HG02943 (cell line): ENCODE results near the gene GRIA4.
"Not testable (repeated sequence)": the region's sequence is repeated elsewhere in the genome, so short reads cannot be mapped to it uniquely, and the experiment has no call there.

ENCODE experiments used
- ATAC-seq: cut with Tn5 transposase; IDR thresholded peaks from one replicate; pipeline ENCODE4 v1.9.1; 2021; ENCODE audit warnings: mild to moderate bottlenecking, low read depth, moderate library complexity; ENCODE audit not compliant: unreplicated experiment

Gene GRIA4

DNA sequence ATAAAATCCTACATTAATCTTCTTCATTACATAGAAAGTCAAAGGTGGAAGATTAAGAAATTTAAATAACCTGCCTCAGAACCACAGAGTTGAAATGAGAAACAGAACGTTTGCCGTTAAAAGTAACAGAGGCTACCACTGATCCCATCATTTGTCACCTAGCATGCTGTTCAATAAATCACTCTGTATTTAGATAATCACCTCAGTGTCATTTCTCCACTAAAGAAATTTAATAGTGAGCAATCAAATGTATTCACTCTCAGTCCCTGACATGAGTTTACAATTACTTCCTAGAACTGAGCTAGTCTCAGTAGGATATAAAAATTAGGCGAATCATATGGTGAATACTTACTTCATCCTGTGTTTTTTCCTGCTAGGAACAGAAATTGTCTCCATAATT is 242.5 kb downstream of the GRIA4 start:
- no peak for ATAC-seq

DNA sequence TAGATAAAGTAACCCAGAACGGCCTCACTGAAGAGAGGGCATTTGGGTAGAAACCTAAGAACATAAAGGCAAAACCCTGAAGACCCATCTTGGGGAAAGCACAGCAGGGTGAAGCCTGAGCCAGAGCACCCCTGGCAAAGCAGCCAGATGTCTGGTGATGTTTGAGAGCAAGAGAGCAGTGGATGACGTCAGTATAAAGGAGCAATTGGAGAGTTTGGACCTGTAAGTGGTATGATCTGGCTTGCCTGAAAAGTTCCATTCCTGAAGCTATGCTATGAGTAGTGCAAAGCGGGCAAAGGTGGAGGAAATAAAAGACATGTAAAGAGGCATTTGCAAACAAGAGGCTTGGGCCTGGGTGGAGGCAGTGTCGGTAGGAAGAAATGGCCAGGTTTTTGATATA is 244.4 kb downstream of the GRIA4 start:
- ATAC-seq = no peak

DNA sequence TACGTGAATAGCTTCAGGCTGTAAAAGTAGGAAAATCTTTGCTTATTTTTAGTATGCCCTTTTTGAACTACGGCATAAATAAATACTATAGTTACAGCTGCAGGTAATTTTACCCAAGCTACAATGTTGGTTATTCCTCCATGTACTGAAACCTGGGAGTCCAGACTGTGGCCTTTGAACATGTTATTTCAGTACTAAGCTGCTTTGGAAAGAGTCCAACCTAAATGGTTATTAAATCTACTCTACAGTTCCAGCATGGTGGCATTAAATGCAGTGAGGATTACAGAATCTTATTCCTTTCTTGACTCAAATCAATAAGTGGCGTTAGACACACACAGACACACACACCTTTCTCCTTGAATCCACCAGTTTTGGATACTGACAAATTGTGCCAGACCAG is 247.1 kb downstream of the GRIA4 start:
- ATAC-seq = no peak

DNA sequence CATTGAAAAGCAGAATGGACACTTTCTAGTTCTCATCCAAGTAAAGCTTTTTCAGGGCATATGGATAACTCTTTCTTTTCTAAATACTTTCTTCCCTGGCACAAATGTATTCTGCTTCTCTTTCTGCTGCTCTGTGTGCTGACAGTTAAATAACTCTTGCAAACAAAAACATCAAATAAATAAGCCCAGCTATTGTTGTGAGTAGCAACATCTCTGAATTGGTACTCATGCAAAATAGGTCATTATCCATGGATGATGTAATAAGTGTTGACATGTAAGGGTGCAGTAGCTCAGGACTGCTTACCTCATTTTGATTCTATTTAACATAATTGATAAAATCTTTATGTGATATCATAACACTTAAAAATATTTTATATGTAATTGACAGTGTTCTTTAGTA is 247.9 kb downstream of the GRIA4 start:
- no peak for ATAC-seq

DNA sequence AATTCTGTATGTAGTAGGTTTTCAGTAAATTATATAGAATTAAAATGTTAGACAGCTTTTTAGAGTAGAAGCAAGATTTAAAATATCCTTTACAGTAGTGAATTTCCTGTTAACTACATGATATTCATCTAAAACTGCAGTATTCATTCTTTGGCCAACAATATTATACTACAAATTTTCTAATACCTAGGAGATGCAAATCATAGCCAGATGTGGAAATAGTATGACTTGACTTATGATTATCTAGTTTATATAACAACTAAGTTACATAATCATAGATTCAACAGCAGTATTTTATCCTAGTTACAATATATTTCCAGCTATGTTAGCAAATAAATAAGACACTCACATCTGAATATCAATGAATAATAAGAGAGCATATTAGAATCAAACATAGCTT is 249.0 kb downstream of the GRIA4 start:
- ATAC-seq = no peak

DNA sequence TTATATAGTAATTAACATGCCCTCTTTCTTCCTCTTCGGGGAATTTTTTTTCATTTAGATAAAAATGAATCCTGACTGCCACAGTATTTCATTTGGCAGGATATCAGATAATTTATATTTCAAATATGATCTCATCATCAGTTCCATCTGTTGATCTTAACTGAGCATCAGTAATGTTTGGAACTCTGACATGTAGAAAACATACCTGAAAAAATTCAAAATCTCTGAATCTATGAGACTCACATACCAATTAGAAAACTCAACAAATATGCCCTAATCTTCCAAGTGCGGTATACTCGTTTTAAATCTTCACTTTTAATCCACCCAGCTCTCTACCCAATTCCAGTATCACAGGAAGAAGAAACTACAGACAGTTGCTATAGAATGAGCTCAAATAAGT is 250.2 kb downstream of the GRIA4 start:
- ATAC-seq = no peak

DNA sequence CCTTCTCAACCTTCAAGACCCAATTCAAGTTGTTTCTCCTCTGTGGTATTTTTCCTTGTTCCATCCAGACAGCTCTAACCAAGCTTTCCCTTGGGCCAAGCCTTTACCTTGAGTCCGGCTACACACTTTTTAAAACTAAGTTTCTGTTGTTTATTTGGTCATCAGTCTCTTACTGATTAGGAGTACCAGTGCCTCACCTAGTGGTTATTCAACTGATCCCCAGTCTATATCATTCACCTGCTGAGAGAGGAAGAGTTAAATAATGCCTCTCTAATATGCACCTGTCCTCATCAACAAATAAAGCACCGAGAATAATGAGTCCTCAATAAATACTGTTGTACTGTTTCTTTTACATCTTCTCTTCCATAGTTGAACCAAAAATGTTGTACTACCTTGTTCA is 251.4 kb downstream of the GRIA4 start:
- no peak for ATAC-seq

DNA sequence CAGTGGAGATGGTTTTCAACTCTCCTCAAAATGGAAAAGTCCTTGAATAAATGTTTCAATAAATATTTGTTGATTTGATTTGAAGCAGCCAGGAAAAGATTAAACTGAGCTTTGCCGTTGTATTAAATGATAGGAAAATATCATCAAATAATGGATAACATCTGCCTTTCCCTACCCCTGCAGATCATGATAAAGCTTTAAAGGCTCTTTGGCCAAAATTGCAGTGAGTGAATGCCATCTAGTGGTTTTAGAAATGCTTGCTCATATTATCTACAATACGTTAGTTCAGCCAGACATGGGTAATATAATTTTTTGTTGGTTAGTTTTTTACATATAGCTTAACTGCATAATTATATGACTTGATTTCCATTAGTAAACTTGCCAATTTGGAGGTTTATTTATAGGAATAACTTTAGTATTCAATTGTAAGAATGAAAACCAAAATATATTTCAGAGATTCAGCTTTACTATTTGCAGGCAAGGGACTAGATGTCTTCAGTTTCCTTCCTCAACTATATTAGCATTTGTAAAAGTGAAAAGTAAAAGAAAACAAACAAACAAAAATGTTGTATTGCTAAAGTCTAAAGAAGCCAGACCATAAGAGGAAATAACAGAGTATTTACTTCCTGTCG is 253.0 kb downstream of the GRIA4 start:
- ATAC-seq = no peak

DNA sequence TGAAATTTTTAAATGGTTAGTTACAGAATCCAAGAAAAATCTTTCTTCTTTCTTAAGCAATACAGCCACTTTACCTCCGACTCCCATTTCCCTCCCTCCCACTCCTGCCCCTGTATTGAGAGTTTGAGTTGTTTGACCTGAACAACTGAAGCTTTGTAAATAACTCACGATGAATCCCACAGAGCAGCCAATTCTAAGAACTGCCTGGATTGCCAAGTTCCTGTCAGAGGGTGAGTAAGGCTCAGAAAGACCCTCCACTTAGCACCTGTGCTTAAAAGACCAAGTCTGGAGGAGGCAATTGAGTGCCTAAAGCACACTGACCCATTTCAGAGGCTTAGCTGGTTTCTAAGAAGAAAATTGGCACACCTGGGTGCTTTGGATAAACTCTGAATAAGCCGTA is 253.7 kb downstream of the GRIA4 start:
- ATAC-seq = no peak

DNA sequence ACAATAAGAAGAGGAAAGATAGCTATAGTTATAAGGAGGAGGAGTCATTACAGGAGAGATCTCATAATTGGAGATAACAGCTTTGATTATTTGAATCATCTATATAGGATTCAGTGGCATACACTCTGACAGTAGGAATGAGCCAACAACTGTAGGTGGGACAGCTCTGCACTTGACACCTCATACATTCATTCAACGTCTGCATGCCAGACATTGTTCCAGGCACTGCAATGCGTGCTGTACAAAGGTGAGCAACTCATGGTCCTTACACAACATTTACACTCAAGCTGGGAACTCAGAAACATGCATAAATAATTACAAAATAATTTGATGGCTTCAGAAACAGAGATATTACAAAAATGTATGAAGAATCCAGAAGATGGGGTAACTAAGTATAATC is 257.9 kb downstream of the GRIA4 start:
- ATAC-seq = no peak

DNA sequence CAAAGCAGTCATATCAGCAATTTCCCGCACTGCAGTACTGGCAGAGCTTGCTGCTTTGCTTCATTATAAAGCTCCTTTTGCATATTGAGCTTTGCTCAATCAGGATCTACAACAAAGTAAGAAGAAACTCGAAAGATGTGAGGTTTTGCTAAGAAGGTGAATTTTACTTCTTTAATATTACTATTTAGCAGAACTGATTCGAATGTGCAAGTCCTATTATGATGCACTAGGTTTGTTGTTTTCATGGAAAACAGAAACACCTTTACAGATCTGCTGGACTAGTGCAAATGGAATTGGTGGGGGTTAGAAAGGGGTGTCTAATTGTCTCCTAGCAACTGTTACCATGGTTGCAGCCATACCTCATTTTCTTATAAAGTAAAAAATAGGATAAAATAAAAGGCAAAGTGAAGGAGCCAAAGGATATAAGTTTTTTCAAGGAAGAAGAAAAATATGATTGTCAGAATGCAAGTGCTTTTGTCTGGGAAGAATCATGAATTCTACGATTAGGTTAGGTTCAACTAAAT is 259.0 kb downstream of the GRIA4 start:
- no peak for ATAC-seq

DNA sequence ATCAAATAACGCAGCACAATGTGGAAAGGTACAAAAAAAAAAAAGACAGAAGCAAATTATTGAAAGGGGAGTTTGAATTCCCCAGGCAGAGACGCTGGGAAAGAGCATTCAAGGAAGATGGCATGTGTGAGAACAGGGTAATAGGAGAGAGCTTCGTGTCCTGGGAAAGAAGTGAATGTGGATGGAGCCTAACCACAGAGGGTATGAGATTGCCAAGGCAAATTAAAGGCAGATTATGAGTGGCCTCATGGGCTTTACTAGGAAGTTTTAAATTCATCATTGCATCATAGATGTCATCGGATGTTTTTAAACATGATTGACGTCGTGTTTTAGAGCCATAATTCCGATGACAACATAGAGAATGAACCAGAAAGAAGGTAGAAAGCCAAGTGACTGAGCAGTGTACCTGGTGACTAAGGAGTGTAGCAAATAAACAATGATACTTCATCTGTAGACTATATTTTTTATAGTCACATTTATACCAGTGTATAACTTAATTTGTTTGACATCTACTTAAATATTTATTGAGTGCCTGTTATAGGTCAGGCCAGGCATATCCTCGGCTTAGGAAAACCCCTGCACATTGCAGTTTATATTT is 260.7 kb downstream of the GRIA4 start:
- no peak for ATAC-seq

DNA sequence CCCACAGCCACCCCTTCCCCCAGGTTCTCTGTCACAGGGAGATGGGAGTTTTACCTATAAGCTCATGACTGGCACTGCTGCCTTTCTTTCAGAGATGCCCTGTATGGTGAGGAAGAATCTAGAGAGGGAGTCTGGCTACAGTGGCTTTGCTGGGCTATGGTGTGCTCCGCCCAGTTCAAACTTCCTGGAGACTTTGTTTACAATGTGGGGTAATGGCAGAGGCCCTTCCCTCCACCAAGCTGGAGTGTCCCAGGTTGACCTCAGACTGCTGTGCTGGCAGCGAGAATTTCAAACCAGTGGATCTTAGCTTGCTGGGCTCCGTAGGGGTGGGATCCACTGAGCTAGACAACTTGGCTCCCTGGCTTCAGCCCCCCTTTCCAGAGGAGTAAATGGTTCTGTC is 268.6 kb downstream of the GRIA4 start:
- no peak for ATAC-seq

DNA sequence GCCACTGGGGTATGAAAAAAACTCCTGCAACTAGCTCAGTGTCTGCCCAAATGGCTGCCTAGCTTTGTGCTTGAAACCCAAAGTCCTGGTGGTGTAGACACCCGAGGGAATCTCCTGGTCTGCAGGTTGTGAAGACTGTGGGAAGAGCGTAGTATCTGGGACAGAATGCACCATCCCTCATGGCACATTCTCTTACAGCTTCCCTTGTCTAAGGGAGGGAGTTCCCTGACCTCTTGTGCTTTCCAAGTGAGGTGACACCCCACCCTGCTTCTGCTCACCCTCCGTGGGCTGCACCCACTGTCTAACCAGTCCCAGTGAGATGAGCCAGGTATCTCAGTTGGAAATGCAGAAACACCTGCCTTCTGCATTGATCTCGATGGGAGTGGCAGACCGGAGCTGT is 269.1 kb downstream of the GRIA4 start:
- not testable (repeated sequence) for ATAC-seq

DNA sequence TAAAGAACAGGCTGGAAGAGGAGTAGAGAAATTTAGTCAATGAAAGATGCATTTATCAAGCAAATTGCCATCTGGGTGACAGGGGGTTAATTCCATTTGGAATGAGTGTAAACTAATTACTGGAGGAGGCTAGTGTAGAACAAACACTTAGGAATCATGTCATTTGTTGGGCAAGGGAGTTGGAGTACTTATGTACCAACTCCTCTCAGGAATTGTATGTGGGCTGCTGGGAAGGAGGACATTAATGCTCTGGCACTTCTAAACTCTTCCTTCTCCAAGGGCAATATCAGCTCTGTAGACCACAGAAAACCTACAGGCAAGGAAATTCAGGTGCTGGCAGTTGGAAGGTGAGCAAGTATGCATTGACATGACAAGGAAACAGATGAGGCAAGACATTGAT is 271.2 kb downstream of the GRIA4 start:
- ATAC-seq = no peak

DNA sequence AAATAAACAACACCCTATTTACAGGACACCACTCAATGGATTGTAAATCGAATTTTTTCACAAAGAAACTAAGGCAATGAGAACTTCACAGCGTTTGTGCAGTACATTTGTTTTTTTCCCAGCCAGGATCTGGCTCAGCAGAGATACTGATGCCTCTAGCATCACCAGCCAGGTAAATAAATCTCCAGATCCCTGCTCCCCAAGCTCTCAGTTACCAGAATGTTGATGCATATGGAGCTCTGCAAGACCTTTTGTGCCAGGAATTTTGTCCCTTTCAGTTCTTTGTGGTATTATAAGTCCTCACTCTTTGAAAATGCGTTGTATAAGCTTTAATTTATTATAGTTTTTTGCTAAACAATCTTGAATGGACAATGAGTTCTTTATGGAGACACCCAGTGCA is 274.6 kb downstream of the GRIA4 start:
- ATAC-seq = no peak

DNA sequence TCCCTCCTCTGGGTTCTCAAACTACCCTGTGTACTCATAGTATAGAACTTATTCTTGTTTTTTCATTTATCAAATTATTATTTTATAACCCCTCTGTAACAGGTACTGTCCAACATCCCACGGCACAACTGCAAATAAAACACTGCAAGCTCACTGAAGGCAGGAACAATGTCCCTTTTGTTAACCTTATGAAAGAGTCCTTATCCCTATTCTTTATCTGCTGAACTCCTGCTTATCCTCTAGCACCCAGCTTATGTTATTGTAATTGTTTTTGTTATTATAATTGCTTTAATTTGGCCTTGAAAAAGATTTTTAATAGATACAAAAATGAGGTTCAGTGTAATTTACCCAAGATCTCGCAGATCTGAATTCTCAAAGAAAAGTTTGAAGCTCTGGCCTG is 281.8 kb downstream of the GRIA4 start:
- no peak for ATAC-seq

DNA sequence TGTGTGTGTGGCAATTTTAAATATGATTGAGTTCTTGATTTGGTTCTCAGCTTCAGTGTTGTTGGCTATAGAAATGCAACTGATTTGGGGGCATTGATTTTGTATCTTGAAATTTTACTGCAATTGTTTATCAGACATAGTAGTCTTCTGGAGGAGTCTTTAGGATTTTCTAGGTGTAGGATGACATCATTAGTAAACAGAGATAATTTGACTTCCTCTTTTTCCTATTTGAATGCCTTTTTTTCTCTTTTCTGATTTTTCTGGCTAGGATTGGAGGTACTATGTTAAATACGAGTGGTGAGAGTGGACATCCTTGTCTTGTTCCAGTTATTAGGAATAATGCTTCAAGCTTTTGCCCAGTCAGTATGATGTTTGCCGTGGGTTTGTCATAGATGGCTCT is 287.3 kb downstream of the GRIA4 start:
- ATAC-seq = no peak

DNA sequence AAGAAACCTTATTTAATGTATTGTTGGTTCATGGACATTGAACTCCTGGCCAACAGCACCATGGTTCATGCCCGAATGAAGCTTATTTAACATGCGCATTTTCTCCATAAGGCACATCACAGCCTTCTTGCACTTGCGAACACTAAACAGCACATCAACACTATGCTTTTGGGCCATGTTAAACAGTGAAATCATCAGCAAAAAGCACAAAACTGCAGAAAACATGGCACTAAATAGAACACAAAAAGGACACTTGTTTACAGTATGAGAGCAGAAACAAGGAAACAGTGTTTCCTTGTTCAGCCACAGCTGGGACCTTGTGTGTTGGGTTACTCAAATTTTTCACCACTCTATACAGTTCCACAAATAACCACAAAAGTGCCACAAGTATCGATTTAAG is 289.9 kb downstream of the GRIA4 start:
- ATAC-seq = no peak

DNA sequence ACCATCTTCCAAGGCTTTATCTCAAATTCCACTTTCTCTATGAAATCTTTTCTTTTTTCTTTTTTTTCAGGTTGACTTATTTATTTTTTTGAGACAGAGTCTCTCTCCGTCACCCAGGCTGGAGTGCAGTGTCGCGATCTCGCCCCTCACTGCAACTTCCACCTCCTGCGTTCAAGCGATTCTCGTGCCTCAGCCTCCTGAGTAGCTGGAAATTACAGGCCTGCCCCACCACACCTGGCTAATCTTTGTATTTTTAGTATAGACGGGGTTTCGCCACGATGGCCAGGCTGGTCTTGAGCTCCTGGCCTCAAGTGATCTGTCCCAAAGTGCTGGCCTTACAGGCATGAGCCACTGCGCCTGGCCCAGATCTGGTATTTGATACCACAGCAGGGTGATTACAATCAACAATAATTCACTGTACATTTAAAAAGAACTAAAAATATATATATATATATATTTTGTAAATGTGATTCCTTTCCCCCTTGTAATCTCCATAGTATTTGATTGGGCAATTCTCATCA is 290.7 kb downstream of the GRIA4 start:
- ATAC-seq = no peak

DNA sequence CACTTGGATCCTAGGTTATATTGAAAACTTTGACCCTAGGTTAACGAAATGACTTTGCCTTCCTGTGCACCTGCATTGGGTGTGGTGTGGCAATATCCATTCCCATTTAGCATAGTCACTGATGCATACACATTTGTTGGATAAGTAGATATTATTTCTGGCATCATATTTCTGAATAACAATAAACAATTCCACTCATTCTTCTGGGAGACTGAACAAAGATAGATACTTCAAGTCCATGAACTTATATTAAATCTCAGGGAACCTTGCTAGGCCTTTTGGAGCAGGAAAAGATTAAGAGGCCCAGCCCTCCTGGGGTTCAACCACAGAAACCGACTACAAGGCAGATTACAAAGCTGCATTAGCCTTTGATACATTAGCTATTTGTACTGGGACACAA is 293.2 kb downstream of the GRIA4 start:
- no peak for ATAC-seq

DNA sequence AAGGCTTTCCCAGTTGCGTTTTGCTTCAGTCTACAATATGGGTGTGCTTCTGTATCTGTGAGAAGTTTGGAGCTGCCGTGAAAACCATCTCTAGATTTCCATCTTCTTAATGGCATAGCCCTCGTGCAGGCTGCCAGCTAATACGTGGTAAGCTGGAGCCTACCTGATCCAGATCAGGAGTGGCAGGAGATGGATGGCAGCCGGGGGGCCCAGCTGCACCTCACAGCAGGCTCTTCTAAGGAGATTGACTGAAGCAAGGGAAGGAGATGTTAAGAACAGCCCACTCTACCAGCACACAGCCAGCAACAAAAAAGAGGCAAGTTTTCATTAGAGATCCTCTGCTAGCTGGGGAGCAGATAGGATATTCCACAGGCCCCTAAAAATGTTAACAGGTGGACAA is 296.6 kb downstream of the GRIA4 start:
- no peak for ATAC-seq
